Astrocyte of the spinal cord (primary cell): ENCODE results near the gene LAMA3.
A peak's percentile ranks its signal among the peaks of the same experiment; 100 is the strongest.

ENCODE experiments used
- DNase-seq: peaks from one replicate; pipeline ENCODE4 v3.0.0; 2011; ENCODE audit warnings: low read depth, low spot score
- H3K4me3 ChIP-seq: 2 replicates; pipeline ENCODE4 v1.5.1; 2011; ENCODE audit warnings: low read depth, mild to moderate bottlenecking, low read length, moderate library complexity
- in situ Hi-C: cut with HindIII; loops from 2 replicates; pipeline ENCODE4 v1.10.0; 2017; ENCODE audit warnings: low sequenced_read_pairs
- TF ChIP-seq, protein P1 (sequence below): IDR thresholded peaks from 2 replicates; pipeline ENCODE4 v1.5.1; 2012; ENCODE audit warnings: low read depth, mild to moderate bottlenecking, low read length, inconsistent platforms

The LAMA3 gene

GRCh38 chr18:23853448-23854195 is 164.4 kb downstream of the LAMA3 start:
- H3K4me3 ChIP-seq: no peak overlapping the region
- TF ChIP-seq, protein P1, sequence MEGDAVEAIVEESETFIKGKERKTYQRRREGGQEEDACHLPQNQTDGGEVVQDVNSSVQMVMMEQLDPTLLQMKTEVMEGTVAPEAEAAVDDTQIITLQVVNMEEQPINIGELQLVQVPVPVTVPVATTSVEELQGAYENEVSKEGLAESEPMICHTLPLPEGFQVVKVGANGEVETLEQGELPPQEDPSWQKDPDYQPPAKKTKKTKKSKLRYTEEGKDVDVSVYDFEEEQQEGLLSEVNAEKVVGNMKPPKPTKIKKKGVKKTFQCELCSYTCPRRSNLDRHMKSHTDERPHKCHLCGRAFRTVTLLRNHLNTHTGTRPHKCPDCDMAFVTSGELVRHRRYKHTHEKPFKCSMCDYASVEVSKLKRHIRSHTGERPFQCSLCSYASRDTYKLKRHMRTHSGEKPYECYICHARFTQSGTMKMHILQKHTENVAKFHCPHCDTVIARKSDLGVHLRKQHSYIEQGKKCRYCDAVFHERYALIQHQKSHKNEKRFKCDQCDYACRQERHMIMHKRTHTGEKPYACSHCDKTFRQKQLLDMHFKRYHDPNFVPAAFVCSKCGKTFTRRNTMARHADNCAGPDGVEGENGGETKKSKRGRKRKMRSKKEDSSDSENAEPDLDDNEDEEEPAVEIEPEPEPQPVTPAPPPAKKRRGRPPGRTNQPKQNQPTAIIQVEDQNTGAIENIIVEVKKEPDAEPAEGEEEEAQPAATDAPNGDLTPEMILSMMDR: no peak
- no peak for DNase-seq
- in situ Hi-C loops: no loop called here

DNA sequence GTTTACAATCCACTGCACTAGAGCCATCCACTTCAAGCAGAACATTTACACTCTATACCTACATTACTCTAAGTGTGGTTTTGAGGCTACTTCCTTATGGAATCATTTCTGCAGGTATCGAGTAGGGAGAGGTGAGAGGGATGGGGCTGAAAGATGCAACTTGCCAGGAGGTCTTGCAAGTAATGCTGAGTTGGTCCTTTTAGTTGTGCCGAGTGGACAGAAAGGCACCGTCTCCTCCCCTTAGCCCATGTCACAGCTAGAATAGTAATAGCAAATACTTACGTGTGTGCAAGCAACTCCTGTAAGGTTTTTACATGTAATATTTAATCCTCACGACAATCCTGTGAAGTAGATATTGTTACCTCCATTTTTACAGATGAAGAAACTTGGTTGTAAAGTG is 166.5 kb downstream of the LAMA3 start:
- in situ Hi-C loops: no loop called here
- TF ChIP-seq, protein P1: no peak
- no peak for DNase-seq
- H3K4me3 ChIP-seq: no peak overlapping the region

GRCh38 chr18:23856466-23857163 is 167.4 kb downstream of the LAMA3 start:
- TF ChIP-seq, protein P1: no peak
- in situ Hi-C loops: no loop called here
- no peak overlapping the region for H3K4me3 ChIP-seq
- peak; percentile 30 for DNase-seq

DNA sequence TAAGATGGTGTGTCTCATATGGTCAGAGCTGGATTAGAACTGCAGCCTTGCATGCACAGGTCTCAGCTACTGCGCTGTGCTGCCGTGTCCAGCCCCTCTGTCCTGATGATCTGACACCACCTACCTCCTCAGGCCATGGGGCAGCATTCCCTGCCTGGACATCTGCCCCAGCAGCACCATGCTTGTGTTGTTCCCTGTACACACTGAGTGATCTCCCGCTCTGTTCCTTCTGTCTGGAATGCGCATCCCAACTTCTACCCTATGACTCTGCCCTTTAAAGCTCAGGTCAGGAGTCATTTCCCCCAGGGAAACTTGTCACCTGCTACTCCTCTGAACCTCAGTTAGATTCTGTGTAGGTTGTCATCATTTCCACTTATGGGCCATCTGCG is 167.9 kb downstream of the LAMA3 start:
- no peak overlapping the region for H3K4me3 ChIP-seq
- in situ Hi-C loops: no loop called here
- DNase-seq: no peak
- TF ChIP-seq, protein P1: no peak

GRCh38 chr18:23857756-23858155 is 168.5 kb downstream of the LAMA3 start:
- no peak overlapping the region for H3K4me3 ChIP-seq
- in situ Hi-C loops: no loop called here
- peak; percentile 29 for DNase-seq
- TF ChIP-seq, protein P1: no peak

GRCh38 chr18:23859466-23860336 is 170.4 kb downstream of the LAMA3 start:
- in situ Hi-C loops: no loop called here
- H3K4me3 ChIP-seq: no peak overlapping the region
- TF ChIP-seq, protein P1: no peak
- no peak for DNase-seq
